ENCODE data around the gene GPR15. TPM values are rescaled to one million over a fixed set of nuclear protein-coding genes. Genes with fewer than 3 reads are reported as not detected.

The GPR15 gene
- total and polyA plus RNA-seq, 10 of the 15 experiments (the other 5 are each of a cell fraction or from before 2014, with no cell fraction given): 70.7 to 150 (median 115) TPM

GRCh38 chr3:98567666-98568270 is 36.0 kb downstream of the GPR15 start (continued):
- peak; percentile 28 for TF ChIP-seq BCL3 (IDR thresholded peaks at IDR 0.05; ENCODE audit: borderline replicate concordance, insufficient read depth, low read depth, low read length, poor library complexity, severe bottlenecking)
- no peak for TF ChIP-seq ZNF24 (IDR thresholded peaks at IDR 0.05)
- TF ChIP-seq IKZF1 (conservative IDR thresholded peaks at IDR 0.05): peak; percentile 40; the same call in 1 of the 2 replicates
- no peak for TF ChIP-seq E2F4 (IDR thresholded peaks at IDR 0.05; ENCODE audit: low read depth, low read length)
- no peak for TF ChIP-seq ZSCAN29 (IDR thresholded peaks at IDR 0.05)
- no peak for TF ChIP-seq ZNF622 (IDR thresholded peaks at IDR 0.05)
- TF ChIP-seq STAT3 (IDR thresholded peaks at IDR 0.05; ENCODE audit: low read depth, low read length): no peak
- TF ChIP-seq FOS (IDR thresholded peaks at IDR 0.05; ENCODE audit: borderline replicate concordance, extremely low read depth, insufficient read length): no peak
- TF ChIP-seq CREB1 (IDR thresholded peaks at IDR 0.05; ENCODE audit: low read depth): 0 out of 2 replicates have a peak, but pooled peaks have one; percentile 3
- TF ChIP-seq E4F1 (IDR thresholded peaks at IDR 0.05; ENCODE audit: borderline replicate concordance, partially characterized antibody): no peak
- no peak for TF ChIP-seq HSF1 (IDR thresholded peaks at IDR 0.05; ENCODE audit: low read depth, low read length)
- TF ChIP-seq PRDM15 (CRISPR knock-in tag; IDR thresholded peaks at IDR 0.05): no peak
- TF ChIP-seq IRF5 (IDR thresholded peaks at IDR 0.05; ENCODE audit: borderline replicate concordance): no peak
- TF ChIP-seq CBX5 (IDR thresholded peaks at IDR 0.05; ENCODE audit: low read depth): no peak
- TF ChIP-seq SP1 (IDR thresholded peaks at IDR 0.05; ENCODE audit: low read depth, low read length): no peak
- TF ChIP-seq BRCA1 (IDR thresholded peaks at IDR 0.05; ENCODE audit: low read depth, low read length): no peak
- no peak for TF ChIP-seq RB1 (IDR thresholded peaks at IDR 0.05; ENCODE audit: borderline replicate concordance)
- TF ChIP-seq POLR2AphosphoS5 (IDR thresholded peaks at IDR 0.05; ENCODE audit: low read length): peak; percentile 63; the same call in 1 of the 2 replicates

All from GM12878 (cell line).